GM23338 (cell line): ENCODE results near the gene PDCD1.
"Not testable (repeated sequence)": the region's sequence is repeated elsewhere in the genome, so short reads cannot be mapped to it uniquely, and the experiment has no call there.

Experiments used
- EZH2 ChIP-seq: fragments of 200-600 bp; sonication (generic); IDR thresholded peaks from one replicate; pipeline ENCODE4 v1.8.0; 2017; ENCODE audit warnings: antibody characterized with exemption, mild to moderate bottlenecking, low read depth; ENCODE audit not compliant: unreplicated experiment
- EZH2phosphoT487 ChIP-seq: fragments of 200-600 bp; sonication (generic); IDR thresholded peaks from one replicate; pipeline ENCODE4 v1.8.1; 2018; ENCODE audit warnings: antibody characterized with exemption; ENCODE audit not compliant: unreplicated experiment

GRCh38 chr2:241906378-241906770 is 47.7 kb upstream of the PDCD1 start:
- not testable (repeated sequence) for TF ChIP-seq EZH2phosphoT487, EZH2
